Measurements from ENCODE around the gene CYTH1.

- TF ChIP-seq CTCF (IDR thresholded peaks at IDR 0.05) (no peak), SIN3A (IDR thresholded peaks at IDR 0.05; ENCODE audit: borderline replicate concordance, insufficient read depth, low read depth, low read length) (no peak), POLR2AphosphoS5 (IDR thresholded peaks at IDR 0.05; ENCODE audit: low read depth, low read length) (no peak)
Measured at GRCh38 chr17:78712043-78712442, 70.0 kb downstream of the CYTH1 start.
